Right hindlimb (tissue), 1 donor: ENCODE measurements around the gene TFAP2C.
"Not testable (repeated sequence)": the region's sequence is repeated elsewhere in the genome, so short reads cannot be mapped to it uniquely, and the experiment has no call there.

Experiments used
- DNase-seq: peaks from one replicate; pipeline ENCODE4 v3.0.0-alpha.2; 2018

TFAP2C gene

DNA sequence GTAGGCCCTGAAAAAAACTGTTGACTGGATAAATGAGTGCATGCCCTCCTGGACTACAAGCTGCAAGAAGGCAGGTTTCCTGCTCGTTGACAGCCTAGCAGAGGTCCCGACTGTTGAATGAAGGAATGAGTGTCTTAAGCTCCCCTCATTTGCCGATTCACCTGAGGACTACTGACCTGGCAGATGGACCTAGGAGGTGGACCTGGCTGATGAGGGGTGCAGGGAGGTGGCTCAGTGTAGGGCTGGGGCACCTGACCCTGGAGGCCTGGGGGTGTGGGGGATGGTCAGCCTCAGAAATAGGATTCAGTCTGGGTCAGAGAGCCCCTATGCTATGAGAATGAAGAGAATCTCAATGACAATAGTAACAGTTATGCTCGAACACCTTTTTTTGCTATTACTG is 11.6 kb upstream of the TFAP2C start:
- no peak for DNase-seq

- no peak for DNase-seq
These were observed 7.4 kb upstream of the TFAP2C start for GRCh38 chr20:56621730-56622129.

DNA sequence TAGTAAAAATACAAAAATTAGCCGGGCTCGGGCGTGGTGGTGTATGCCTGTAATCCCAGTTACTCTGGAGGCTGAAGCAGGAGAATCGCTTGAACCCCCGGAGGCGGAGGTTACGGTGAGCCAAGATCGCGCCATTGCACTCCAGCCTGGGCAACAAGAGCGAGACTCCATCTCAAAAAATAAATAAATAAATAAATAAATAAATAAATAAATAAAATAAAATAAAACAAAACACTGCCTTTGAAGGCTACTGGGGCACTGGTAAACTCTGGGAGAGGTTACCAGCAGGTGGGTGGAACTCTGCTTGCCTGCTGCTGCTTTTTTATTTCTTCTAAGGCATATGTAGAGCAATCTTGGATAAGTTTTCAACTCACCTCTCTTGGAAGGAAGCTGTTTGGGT is 5.2 kb upstream of the TFAP2C start:
- DNase-seq, result not testable (repeated sequence)

DNA sequence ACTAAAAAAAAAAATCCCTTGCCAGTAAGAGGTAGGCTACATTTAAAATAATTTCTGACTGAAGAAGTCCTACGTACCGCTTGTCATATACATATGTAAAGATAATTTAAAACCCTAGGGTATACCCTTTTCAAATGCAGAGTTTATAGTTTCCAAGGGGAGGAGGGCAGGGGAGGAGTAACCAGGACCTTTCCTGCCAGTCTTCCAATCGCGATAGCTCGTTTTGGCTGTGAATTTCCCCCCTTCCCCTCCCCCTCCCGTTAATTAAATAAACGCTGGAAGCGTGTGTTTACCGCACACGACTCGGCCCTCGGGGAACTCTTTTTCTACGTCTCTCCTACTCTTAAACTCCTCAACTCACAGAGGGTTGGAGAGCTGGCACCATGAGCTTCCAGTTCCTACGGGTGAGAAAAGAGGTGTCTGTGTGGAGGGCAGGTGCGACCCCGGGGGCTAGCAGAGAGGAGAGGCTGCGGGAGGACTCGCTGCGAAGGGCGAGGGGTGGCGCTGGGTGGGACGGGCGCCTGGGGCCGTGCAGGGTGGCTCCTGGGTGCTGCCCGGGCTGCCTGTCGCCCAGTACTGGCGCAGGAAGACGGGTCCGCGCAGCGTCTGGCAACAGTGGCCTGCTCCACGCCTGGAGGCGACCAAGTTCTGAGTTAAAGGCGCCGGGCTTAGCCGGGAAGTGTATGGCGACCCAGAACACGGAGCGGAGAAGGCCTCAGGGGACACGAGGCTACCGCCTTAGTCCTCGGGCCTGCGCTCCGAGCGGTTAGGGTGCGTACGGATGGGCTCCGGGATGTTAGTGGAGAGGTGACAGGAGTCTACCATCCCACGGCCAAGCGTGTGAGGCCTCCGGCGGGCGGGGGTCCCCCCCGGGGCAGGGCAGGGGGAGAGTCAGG is 4.1 kb upstream of the TFAP2C start:
- DNase-seq, result no peak

DNA sequence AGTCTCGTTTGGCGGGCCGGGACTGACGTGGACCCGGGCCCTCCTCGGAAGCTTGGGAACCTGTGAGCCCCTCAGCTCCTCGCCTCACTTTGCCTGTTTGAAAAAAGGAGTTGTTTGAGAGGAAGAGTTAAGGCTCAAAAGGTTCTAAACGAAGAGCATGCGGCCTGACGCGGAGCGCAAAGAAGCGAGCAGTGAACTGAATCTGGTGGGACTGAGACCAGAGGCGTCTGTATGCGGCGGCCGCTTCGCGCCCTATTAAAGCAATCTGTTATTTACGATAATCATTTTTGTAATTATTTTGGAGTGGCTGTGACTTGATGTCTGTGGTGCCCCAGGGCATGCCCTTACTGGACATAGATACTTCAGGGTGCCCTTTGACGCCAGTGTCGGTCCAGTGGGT is 3.3 kb upstream of the TFAP2C start:
- no peak for DNase-seq

GRCh38 chr20:56626367-56627121 is 2.6 kb upstream of the TFAP2C start:
- DNase-seq, result no peak

GRCh38 chr20:56627122-56628014 is 1.7 kb upstream of the TFAP2C start:
- no peak for DNase-seq

GRCh38 chr20:56628015-56628872 is 862 bp upstream of the TFAP2C start:
- DNase-seq, result no peak

GRCh38 chr20:56629464-56630085 is 469 bp downstream of the TFAP2C start:
- no peak for DNase-seq

DNA sequence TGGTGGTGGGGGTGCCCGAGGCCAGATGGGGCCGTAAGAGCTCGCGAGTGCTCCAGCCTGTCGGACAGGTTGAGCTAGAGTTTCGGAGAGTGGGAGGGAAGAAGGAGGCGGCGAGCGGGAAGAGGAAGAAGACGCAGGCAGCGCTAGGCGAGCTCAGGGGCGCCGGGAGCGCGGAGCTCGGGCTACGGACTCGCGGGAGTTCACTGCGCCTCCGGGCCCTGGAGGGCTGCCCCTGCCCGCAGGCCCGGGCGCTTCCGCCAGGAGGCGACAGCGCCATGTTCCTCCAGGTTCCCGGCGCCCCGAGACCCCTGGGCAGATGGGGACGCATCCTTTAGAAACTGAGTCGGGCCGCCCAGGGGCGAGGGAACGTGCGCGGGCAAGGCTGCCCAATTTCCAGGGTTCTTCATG is 984 bp downstream of the TFAP2C start:
- DNase-seq, result no peak

GRCh38 chr20:56630506-56631317 is 1.6 kb downstream of the TFAP2C start:
- no peak for DNase-seq

- DNase-seq, result no peak
These were observed 2.3 kb downstream of the TFAP2C start for GRCh38 chr20:56631318-56631989.

GRCh38 chr20:56631990-56632327 is 2.9 kb downstream of the TFAP2C start:
- no peak for DNase-seq

DNA sequence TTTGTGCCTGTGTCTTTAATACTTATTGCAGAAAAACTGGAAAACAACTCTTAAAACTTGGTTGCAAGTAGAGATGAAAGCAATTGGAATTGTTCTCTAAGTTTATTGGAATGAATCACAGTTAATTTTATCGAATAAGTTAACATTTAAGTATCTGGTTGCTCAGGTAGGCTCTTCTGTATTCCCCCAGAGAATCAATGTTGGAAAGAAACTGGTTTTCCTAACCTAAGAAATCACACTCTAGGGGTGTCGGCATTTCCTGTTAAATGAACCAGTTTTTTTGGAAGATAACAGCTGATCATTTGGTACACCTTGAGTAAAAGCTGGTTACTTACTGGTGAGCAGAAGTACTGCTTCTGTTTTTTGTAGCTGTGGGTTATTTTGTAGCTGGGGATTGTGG is 5.2 kb downstream of the TFAP2C start:
- no peak for DNase-seq

DNA sequence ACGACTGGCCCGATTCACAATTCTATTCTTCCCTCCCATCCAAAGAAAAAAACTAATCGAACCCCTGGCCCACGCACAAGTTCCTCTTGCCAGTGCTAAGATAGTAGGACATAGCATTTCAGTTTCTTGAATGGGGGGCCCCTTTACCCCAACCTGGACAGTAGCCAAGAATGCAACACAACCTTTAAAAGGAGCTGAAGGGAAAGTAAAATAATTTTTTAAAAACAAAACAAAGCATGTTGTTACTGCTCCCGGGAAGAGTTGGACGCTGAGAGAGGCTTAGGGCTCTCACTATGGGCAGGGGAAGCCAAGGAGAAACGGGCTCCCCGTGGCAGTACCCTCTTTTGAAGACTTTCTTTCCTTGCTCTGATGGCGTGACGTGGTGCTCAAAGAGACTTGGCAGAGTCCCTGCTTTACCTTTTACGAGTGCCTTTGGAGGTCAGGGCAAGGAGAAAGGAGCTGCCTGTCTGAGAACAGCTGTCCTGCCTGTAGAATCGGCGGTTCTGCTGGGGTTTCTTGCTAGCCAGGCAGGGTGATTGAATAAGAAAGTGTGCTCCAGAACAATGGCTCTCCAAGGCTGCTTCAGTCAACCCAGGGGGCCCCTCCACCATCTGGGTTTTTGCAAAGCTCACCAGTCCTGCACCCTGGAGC is 5.8 kb downstream of the TFAP2C start:
- no peak for DNase-seq

- no peak for DNase-seq
These were observed 7.6 kb downstream of the TFAP2C start for GRCh38 chr20:56636716-56637115.

DNA sequence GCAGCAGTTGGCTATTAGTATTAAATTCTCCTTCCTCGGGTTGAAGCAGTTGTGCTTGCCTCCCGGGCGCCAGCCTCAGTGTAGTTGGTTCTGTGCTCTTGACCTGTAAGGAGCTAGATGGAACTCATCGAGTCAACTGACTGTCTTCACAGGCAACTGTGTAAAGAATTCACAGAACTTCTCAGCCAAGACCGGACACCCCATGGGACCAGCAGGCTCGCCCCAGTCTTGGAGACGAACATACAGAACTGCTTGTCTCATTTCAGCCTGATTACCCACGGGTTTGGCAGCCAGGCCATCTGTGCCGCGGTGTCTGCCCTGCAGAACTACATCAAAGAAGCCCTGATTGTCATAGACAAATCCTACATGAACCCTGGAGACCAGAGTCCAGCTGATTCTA is 8.5 kb downstream of the TFAP2C start:
- no peak for DNase-seq

DNA sequence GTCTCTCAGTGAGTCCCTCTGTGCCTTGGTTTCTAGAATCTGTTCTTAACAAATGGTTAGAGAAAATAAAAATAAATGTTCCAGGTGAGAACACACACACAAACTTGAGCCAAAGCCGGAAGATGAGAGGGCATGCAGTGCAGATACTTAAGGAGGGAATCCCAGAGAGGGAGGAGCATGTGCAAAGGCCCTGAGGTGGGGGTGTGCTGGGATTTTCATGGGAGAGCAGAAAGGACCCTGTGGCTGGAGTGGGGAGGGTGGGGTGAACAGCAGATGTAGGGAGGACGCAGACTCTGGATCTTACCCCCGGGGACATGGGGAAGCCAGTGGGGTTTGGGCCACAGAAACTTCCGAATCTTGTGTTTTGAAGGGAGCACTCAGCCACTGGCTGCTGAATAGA is 17.5 kb downstream of the TFAP2C start:
- DNase-seq, result no peak

GRCh38 chr20:56653211-56653610 is 24.1 kb downstream of the TFAP2C start:
- DNase-seq, result no peak

DNA sequence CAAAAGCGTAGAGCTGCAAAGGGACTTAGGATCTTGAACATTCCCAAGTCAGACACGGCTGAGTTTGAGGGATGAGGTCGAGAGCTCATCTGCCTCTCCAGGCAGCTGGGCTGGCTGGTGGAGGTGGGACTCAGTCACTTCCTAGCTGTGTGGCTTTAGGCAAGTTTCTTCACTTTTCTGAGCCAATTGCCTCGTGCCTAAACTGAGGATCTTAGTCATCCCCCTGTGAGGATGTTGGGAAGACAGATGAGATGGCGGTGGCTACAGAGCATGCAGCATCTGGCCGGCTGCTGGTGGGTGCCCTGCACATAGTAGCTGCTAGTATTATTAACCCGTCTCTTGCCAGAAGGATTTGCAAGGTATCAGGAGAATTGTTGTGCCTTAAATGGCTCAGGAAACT is 27.5 kb downstream of the TFAP2C start:
- DNase-seq, result no peak
